K562 (cell line): ENCODE measurements around the gene LAG3. TPM values are rescaled to one million over a fixed set of nuclear protein-coding genes. Genes with fewer than 3 reads are reported as not detected.
A peak's percentile ranks its signal among the peaks of the same experiment; 100 is the strongest.

ENCODE experiments used
- ATAC-seq: fragments of 200-7000 bp; cut with Tn5 transposase; 3 replicates; pipeline ENCODE4 v1.9.1; 2020; ENCODE audit warnings: moderate library complexity
- BruUV-seq: library from RNA; stranded (reverse); fragments of 400-500 nt; replicated peaks from 2 replicates; lab custom pipeline; 2021; lab: Mats Ljungman, UMichigan
- CTCF ChIA-PET: fragments of 300-600 bp; formaldehyde crosslinking; extraction: SDS; loops from one replicate; lab custom pipeline; 2021; ENCODE audit warnings: low intra/inter-chr PET ratio; lab: Yijun Ruan, JAX
- POLR2A ChIA-PET: fragments of 300-600, 350-650 bp; sonication (Branson Sonifier 250); formaldehyde crosslinking; extraction: SDS; loops from one replicate; lab custom pipeline; 2021; ENCODE audit warnings: antibody characterized with exemption, inconsistent platforms; lab: Yijun Ruan, JAX
- DNase-seq, 4 experiments: peaks; one replicate each; pipeline versions ENCODE4 v3.0.0 to v3.0.0-alpha.2; 2011 to 2018; ENCODE audit warnings: low spot score in 3 of 4, mixed read lengths in 3 of 4; ENCODE audit errors: extremely low read depth in 1 of 4
- FAIRE-seq: peaks from 2 replicates; lab custom pipeline; 2011; peaks lifted over from hg19 to GRCh38; lab: Jason Lieb, UNC
- H2AFZ ChIP-seq: 2 replicates; pipeline ENCODE4 v1.6.0; 2011; ENCODE audit warnings: low read depth, low read length, control low read depth, inconsistent platforms
- H3K27ac ChIP-seq: fragments of 200-600 bp; 3 replicates; pipeline ENCODE4 v1.8.0; 2011; ENCODE audit warnings: low read depth, mild to moderate bottlenecking, control low read depth, inconsistent platforms, low read length, moderate library complexity, mixed read lengths; ENCODE audit errors: extremely low read depth
- H3K27me3 ChIP-seq, 2 experiments: fragments of 300-600 bp in 1 of 2; 2 replicates in 1 of 2; 3 replicates in 1 of 2; pipeline versions ENCODE4 v1.6.0 to v1.8.0; 2011; ENCODE audit warnings: inconsistent platforms in 2 of 2, low read length in 2 of 2, mild to moderate bottlenecking in 1 of 2, mixed read lengths in 1 of 2, moderate library complexity in 1 of 2; ENCODE audit not compliant: control insufficient read depth in 2 of 2, insufficient read depth in 2 of 2
- H3K36me3 ChIP-seq: fragments of 300-600 bp; 3 replicates; pipeline ENCODE4 v1.8.0; 2011; ENCODE audit warnings: mild to moderate bottlenecking, low read length, inconsistent platforms; ENCODE audit not compliant: control insufficient read depth, insufficient read depth
- H3K4me1 ChIP-seq, 2 experiments: fragments of 200-600 bp in 1 of 2; replicated peaks in 1 of 2; 2 replicates in 1 of 2; 3 replicates in 1 of 2; pipeline versions ENCODE4 v1.5.1 to v1.8.0; 2011; ENCODE audit warnings: inconsistent platforms in 2 of 2, low read length in 2 of 2, mild to moderate bottlenecking in 1 of 2, mixed read lengths in 1 of 2, moderate library complexity in 1 of 2; ENCODE audit not compliant: control insufficient read depth in 2 of 2, insufficient read depth in 2 of 2
- H3K4me2 ChIP-seq: 2 replicates; pipeline ENCODE4 v1.6.1; 2011; ENCODE audit warnings: low read length, control low read depth, inconsistent platforms, mixed read lengths; ENCODE audit not compliant: insufficient read depth
- H3K4me3 ChIP-seq: fragments of 200-600 bp; sonication (generic), shearing (Covaris generic); 2 replicates; pipeline ENCODE4 v1.5.1; 2016; ENCODE audit warnings: control low read depth, inconsistent platforms
- H3K79me2 ChIP-seq: fragments of 200-600 bp; 3 replicates; pipeline ENCODE4 v1.8.0; 2011; ENCODE audit warnings: low read length, inconsistent platforms; ENCODE audit not compliant: control insufficient read depth, insufficient read depth
- H3K9ac ChIP-seq, 2 experiments: 2 replicates each; pipeline versions ENCODE4 v1.6.0 to v1.6.1; 2011; ENCODE audit warnings: low read depth in 2 of 2, low read length in 2 of 2, control low read depth in 1 of 2, inconsistent platforms in 1 of 2, mild to moderate bottlenecking in 1 of 2, mixed read lengths in 1 of 2; ENCODE audit not compliant: insufficient read depth in 1 of 2
- H3K9me1 ChIP-seq: one replicate; pipeline ENCODE4 v1.6.0; 2011; ENCODE audit warnings: inconsistent platforms, mild to moderate bottlenecking, low read length, moderate library complexity; ENCODE audit not compliant: control insufficient read depth, insufficient read depth
- H3K9me3 ChIP-seq: replicated peaks from 2 replicates; pipeline ENCODE4 v1.5.1; 2011; ENCODE audit warnings: low read depth, low read length, inconsistent platforms; ENCODE audit not compliant: control insufficient read depth, insufficient read depth
- H4K20me1 ChIP-seq: replicated peaks from 2 replicates; pipeline ENCODE4 v1.6.1; 2011; ENCODE audit warnings: low read length, inconsistent platforms, mixed read lengths; ENCODE audit not compliant: control insufficient read depth, insufficient read depth
- HNRNPL ChIP-seq: fragments of 200-400 bp; formaldehyde crosslinking; IDR thresholded peaks from 2 replicates; pipeline ENCODE4 v1.6.1; 2017; ENCODE audit warnings: low read depth, mild to moderate bottlenecking, low read length
- L3MBTL2 ChIP-seq: fragments of 450-650 bp; IDR thresholded peaks from 2 replicates; pipeline ENCODE4 v1.6.1; 2016; ENCODE audit warnings: mild to moderate bottlenecking, moderate library complexity
- MED1 ChIP-seq: sonication (generic); formaldehyde crosslinking; IDR thresholded peaks from 2 replicates; pipeline ENCODE4 v1.8.1; 2023; ENCODE audit warnings: missing genetic modification reagents, borderline replicate concordance
- MYNN ChIP-seq, 2 experiments: sonication (generic); formaldehyde crosslinking in 1 of 2; IDR thresholded peaks; 2 replicates each; pipeline versions ENCODE4 v1.5.0 to v1.6.1; 2016 to 2020; ENCODE audit warnings: antibody characterized with exemption in 1 of 2, missing genetic modification reagents in 1 of 2
- RCOR1 ChIP-seq, 2 experiments: IDR thresholded peaks; 2 replicates each; pipeline ENCODE4 v1.6.1; 2012; ENCODE audit warnings: low read depth in 2 of 2, low read length in 2 of 2, borderline replicate concordance in 1 of 2, improper control_type of control experiment in 1 of 2
- SAFB2 ChIP-seq: fragments of 200-400 bp; formaldehyde crosslinking; IDR thresholded peaks from 2 replicates; pipeline ENCODE4 v1.6.1; 2018; ENCODE audit warnings: borderline replicate concordance, low read length, low read depth, moderate library complexity; ENCODE audit not compliant: severe bottlenecking
- SPI1 ChIP-seq: IDR thresholded peaks from 2 replicates; pipeline ENCODE4 v1.6.1; 2011; ENCODE audit warnings: low read depth, low read length, control low read depth, borderline replicate concordance
- ZNF644 ChIP-seq: fragments of 200-800 bp; sonication (Bioruptor generic); IDR thresholded peaks from 2 replicates; pipeline ENCODE4 v1.6.1; 2016; ENCODE audit warnings: low read depth, missing genetic modification characterization, missing compliant biosample characterization
- ZNF695 ChIP-seq: fragments of 450-650 bp; formaldehyde crosslinking; IDR thresholded peaks from 2 replicates; pipeline ENCODE4 v1.4.0; 2020; ENCODE audit warnings: mild to moderate bottlenecking, moderate library complexity
- ZNF696 ChIP-seq: fragments of 250-450 bp; sonication (Bioruptor Pico); conservative IDR thresholded peaks from 2 replicates; pipeline ENCODE4 v1.4.0; 2020; ENCODE audit warnings: mild to moderate bottlenecking, moderate library complexity
- WGBS: fragments of 100-300 bp; shearing (Covaris generic); methylation state at CpG from one replicate; pipeline ENCODE4 v1.1.6; 2016; ENCODE audit warnings: low coverage, mixed read lengths; ENCODE audit not compliant: insufficient coverage; ENCODE audit errors: missing lambda C conversion rate; 5-methylcytosine and 5-hydroxymethylcytosine counted together
- in situ Hi-C: fragments of 300-500 bp; cut with MboI; formaldehyde crosslinking; loops from 4 replicates; pipeline ENCODE4 v1.15.0; 2018; ENCODE audit warnings: inconsistent platforms, mixed read lengths
- intact Hi-C: fragments of 100-400 bp; cut with micrococcal nuclease; formaldehyde crosslinking; loops from 2 replicates; pipeline ENCODE4 v1.14.2; 2022
- polyA plus RNA-seq, 8 experiments: library from polyadenylated mRNA; depleted of rRNA in 4 of 8; stranded (reverse) in 5 of 8; unstranded in 3 of 8; fragments of >200 nt; fragmentation: Nextera tagmentation in 2 of 8; fragmentation: Illumina TruSeq in 1 of 8; extraction: Ambion mirVana in 2 of 8; extraction: Trizol in 1 of 8; gene quantifications; 2 replicates each; pipeline versions ENCODE4 v1.2.1 to v1.2.3, GENCODE V29; 2011 to 2014; ENCODE audit warnings: inconsistent platforms in 1 of 8, missing spikeins in 1 of 8
- total RNA-seq, 7 experiments: library from RNA; depleted of rRNA in 6 of 7; stranded (reverse); fragments of >200 nt in 6 of 7; fragmentation: Illumina TruSeq in 2 of 7; extraction: Trizol in 2 of 7; gene quantifications; 2 replicates each; pipeline versions ENCODE4 v1.2.1 to v1.2.3, GENCODE V29; 2011 to 2021; ENCODE audit warnings: low replicate concordance in 1 of 7
- TF ChIP-seq, protein P1 (sequence below): fragments of 450-650 bp; IDR thresholded peaks from 2 replicates; pipeline ENCODE4 v1.6.1; 2017; ENCODE audit warnings: antibody characterized with exemption
- TF ChIP-seq, protein P2 (sequence below): fragments of 250-450 bp; sonication (Bioruptor Pico); IDR thresholded peaks from 2 replicates; pipeline ENCODE4 v1.8.0; 2022; ENCODE audit warnings: moderate library complexity, mild to moderate bottlenecking, inconsistent platforms

The LAG3 gene
- total and polyA plus RNA-seq, 9 of the 15 experiments (the other 6 are each of a cell fraction or from before 2014, with no cell fraction given), result 0.07 to 0.66 (median 0.09) TPM; not detected in 1

DNA sequence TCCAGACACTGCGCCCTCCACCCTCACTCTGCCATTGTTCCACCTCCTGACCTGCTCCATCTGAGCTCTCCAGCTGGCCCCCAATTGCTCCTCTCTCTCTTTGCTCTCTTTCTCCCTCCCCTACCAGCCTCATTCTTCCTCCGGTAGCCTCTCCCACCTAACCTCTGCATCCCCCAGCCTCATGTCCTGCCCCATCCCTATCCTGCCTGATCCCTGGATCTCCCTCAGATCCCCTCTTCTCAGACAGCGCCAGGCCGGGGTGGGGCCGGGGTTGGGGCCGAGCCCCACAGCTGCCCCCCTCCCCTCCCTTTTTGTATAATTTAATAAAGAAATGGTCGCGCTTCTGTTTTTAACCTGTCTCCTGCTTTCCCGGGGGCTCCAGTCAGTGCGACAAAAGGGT, 1.7 kb upstream of the LAG3 start (continued):
- TF ChIP-seq, protein P1, sequence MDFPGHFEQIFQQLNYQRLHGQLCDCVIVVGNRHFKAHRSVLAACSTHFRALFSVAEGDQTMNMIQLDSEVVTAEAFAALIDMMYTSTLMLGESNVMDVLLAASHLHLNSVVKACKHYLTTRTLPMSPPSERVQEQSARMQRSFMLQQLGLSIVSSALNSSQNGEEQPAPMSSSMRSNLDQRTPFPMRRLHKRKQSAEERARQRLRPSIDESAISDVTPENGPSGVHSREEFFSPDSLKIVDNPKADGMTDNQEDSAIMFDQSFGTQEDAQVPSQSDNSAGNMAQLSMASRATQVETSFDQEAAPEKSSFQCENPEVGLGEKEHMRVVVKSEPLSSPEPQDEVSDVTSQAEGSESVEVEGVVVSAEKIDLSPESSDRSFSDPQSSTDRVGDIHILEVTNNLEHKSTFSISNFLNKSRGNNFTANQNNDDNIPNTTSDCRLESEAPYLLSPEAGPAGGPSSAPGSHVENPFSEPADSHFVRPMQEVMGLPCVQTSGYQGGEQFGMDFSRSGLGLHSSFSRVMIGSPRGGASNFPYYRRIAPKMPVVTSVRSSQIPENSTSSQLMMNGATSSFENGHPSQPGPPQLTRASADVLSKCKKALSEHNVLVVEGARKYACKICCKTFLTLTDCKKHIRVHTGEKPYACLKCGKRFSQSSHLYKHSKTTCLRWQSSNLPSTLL, result no peak
- TF ChIP-seq ZNF695 (CRISPR knock-in tag) (no peak), ZNF696 (CRISPR knock-in tag) (no peak), SAFB2 (no peak), L3MBTL2 (no peak), ZNF644 (tag) (no peak)
- TF ChIP-seq, protein P2, sequence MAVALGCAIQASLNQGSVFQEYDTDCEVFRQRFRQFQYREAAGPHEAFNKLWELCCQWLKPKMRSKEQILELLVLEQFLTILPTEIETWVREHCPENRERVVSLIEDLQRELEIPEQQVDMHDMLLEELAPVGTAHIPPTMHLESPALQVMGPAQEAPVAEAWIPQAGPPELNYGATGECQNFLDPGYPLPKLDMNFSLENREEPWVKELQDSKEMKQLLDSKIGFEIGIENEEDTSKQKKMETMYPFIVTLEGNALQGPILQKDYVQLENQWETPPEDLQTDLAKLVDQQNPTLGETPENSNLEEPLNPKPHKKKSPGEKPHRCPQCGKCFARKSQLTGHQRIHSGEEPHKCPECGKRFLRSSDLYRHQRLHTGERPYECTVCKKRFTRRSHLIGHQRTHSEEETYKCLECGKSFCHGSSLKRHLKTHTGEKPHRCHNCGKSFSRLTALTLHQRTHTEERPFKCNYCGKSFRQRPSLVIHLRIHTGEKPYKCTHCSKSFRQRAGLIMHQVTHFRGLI (CRISPR knock-in tag), result no peak
- TF ChIP-seq, all 486 proteins: peak for 0

DNA sequence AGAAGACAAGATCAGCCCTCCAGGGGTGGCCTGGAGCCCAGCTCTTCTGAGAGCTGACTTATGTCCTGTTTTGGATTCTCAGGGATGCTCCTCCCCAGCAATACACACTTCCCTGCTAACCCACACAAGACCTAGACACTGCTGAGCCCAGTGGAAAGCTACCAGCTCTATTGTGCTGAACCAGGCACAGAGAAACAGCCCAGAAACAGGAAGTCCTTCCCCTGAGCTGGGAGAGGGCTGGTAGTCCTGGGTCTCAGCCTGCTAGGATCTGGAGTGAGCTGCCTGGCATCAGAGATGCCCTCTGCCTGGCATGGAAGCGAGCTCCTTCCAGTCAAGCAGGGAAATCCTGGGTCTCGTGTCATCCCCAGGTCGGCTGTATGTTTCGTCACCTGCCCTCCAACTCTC, 1.2 kb upstream of the LAG3 start:
- BruUV-seq, result no TSS peak
- in situ Hi-C loops (no loop called here), intact Hi-C loops (no loop called here)
- no peak for DNase-seq
- H3K9me3 ChIP-seq, result no peaks in the 10 kb centered on the region
- H3K4me2 ChIP-seq, result no peak overlapping the region
- H3K9ac ChIP-seq, result 0 out of 4 replicates have a peak overlapping the region, but pooled peaks of 1 of the 2 experiments have one; percentile 58
- no peak overlapping the region for H2AFZ ChIP-seq
- ATAC-seq, result no peak
- H3K79me2 ChIP-seq, result peaks cover 27% of the 10 kb centered on the region
- H3K4me1 ChIP-seq, result peaks cover 10 to 35% of the 10 kb centered on the region in 2 experiments; a peak in 4 of 5 replicates
- H3K36me3 ChIP-seq, result peaks cover 32% of the 10 kb centered on the region; the same call in 2 of the 3 replicates
- ChIA-PET POLR2A (interaction anchor here (0.8 to 1.3 kb wide), 3 partner anchors 11 to 18 kb away, joined by 3 to 5 read pairs (median 4); partner anchors contain the start of gene MLF2), CTCF (interaction anchor here (0.7 kb wide), 1 partner anchor 19 kb away, joined by 3 read pairs; no protein-coding TSS in a partner anchor)
- H4K20me1 ChIP-seq, result no peaks in the 10 kb centered on the region
- no peaks in the 10 kb centered on the region for H3K9me1 ChIP-seq
- no peaks in the 10 kb centered on the region; a peak in 1 of 5 replicates for H3K27me3 ChIP-seq
- no peak for FAIRE-seq
- peak; percentile 15; the same call in 1 of the 2 replicates for TF ChIP-seq MYNN (IDR thresholded peaks at IDR 0.05)
- no peak for TF ChIP-seq MYNN (CRISPR knock-in tag; IDR thresholded peaks at IDR 0.05)
- no peak for TF ChIP-seq MED1 (CRISPR knock-in tag)
- TF ChIP-seq RCOR1 (IDR thresholded peaks at IDR 0.05; ENCODE audit: borderline replicate concordance in 1 of 2, low read depth in 2 of 2, low read length in 2 of 2), result no peak
- TF ChIP-seq HNRNPL, result no peak
- TF ChIP-seq SPI1, result peak; percentile 64; the same call in 1 of the 2 replicates
- no peak overlapping the region; the same call in 2 of the 3 replicates for H3K27ac ChIP-seq
- no peak overlapping the region for H3K4me3 ChIP-seq
- WGBS, result 91% methylated on average over 3 of the region's 4 CpGs
